Pulmonary artery endothelial cell (primary cell): ENCODE data around the gene NEU1. TPM values are rescaled to one million over a fixed set of nuclear protein-coding genes. Genes with fewer than 3 reads are reported as not detected.
"Not testable (repeated sequence)": the region's sequence is repeated elsewhere in the genome, so short reads cannot be mapped to it uniquely, and the experiment has no call there.

Source experiments
- DNase-seq: peaks from one replicate; pipeline ENCODE4 v3.0.0-alpha.2; 2011; ENCODE audit warnings: low read depth, low spot score
- total RNA-seq: library from RNA; depleted of rRNA; stranded (reverse); fragments of >200 nt; gene quantifications from 2 replicates; pipeline ENCODE4 v1.2.3, GENCODE V29; 2014

NEU1 gene
- total RNA-seq, 1 donor from 2014 or later: 54.3 TPM

DNA sequence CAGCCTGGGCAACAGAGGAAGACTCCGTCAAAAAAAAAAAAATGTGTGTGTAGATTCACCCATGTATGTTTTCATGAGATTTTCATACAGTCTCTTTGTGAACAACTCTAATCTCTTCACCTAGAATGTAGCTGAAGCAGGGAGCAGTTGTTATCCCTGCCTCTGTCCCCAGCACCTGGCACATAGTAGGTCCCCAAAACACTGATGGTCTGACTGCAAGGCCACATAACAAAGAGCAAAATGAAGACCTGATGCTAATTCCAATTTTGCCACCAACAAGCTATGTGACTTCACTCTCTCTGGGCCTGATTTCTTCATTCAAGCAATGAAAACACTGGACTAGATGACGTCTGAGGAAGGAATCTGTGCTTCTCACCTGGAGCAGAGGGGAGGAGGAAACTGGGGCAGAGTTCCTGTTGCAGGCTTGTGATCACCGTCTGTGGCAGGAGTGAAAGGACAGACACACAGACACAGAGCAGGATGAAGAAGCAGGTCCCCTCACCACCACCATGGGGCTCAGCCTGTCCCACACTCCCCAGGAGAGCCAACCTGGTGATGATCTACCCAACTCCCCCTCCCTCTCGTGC is 11.6 kb upstream of the NEU1 start:
- DNase-seq: no peak

- no peak for DNase-seq
Observed at GRCh38 chr6:31871046-31871659, 8.5 kb upstream of the NEU1 start.

GRCh38 chr6:31870385-31870921 is 7.8 kb upstream of the NEU1 start:
- no peak for DNase-seq

GRCh38 chr6:31869343-31869742 is 6.7 kb upstream of the NEU1 start:
- no peak for DNase-seq

DNA sequence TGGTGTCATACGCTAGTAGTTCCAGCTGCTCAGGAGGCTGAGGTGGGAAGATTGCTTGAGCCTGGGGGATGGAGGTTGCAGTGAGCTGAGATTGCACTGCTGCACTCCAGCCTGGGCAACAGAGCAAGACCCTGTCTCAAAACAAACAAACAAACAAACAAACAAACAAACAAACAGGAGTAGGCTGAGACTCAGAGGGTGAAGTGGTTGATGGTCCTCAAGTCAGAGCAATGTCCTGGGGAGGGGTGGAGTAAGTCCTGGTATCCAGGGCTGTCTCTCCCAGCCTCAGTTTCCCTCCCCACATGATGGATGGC is 6.0 kb upstream of the NEU1 start:
- DNase-seq: not testable (repeated sequence)

- no peak for DNase-seq
Observed at GRCh38 chr6:31865205-31866118, 2.8 kb upstream of the NEU1 start.

DNA sequence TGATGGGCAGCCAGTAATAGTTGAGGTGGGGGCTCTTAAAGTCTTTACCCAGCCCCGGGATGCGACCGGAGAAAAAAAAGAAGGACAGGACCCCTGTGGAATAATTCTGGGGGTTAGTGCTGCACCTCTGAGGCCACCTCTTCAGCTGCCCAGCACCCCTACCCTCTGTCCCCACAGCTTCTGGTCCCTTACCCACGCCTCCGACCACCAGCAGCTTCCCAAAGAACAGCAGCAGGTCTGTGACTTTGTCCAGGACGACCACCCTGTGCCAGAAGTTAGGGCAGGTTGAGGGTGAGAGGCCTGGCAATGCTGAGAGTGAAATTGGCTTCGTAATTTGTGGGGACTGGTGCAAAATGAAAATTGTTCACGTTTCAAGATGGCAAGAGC is 2.2 kb upstream of the NEU1 start:
- no peak for DNase-seq

GRCh38 chr6:31864123-31864562 is 1.5 kb upstream of the NEU1 start:
- not testable (repeated sequence) for DNase-seq

DNA sequence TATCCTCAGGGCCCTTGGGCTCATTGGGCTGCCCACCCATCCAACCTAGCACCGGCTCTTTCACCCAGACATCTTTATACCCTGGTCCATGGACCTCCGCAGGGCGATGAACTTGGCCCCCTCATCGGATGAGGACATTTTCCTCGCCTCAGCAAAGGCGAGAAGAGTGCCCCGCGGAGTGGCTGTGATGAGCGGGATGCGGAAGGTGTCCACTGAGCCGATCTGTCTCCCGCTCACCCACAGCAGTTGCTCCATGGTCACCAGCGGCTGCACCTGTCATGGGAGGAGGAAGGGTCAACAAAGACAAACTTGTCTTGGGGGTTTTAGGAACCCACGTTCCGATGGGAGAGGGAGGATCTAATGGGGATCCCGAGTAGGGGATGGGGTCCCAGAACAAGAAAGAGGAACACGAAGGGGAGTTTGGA is 690 bp downstream of the NEU1 start:
- DNase-seq: no peak

GRCh38 chr6:31861150-31861549 is 1.5 kb downstream of the NEU1 start:
- no peak for DNase-seq

GRCh38 chr6:31860349-31860748 is 2.3 kb downstream of the NEU1 start:
- no peak for DNase-seq

DNA sequence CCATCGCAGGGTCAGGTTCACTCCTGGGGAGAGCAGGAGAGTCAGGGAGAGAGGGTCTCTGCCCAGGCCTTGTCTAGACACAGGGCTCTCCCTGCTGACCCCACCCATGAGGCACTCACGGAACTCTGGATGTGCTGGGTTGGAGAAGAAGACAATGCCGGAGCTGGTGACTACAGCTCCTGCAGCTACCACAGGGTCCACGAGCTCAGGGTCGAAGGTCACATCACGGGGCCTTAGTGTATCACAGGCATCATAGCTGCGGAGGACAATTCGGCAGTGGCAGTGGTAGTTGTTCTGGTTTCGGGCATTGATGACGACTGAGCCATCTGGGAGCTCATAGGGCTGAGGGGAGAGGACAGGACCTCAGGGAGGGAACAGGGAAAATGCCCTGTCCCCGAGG is 2.7 kb downstream of the NEU1 start:
- no peak for DNase-seq

- DNase-seq: no peak
Observed at GRCh38 chr6:31858707-31859106, 3.9 kb downstream of the NEU1 start.

DNA sequence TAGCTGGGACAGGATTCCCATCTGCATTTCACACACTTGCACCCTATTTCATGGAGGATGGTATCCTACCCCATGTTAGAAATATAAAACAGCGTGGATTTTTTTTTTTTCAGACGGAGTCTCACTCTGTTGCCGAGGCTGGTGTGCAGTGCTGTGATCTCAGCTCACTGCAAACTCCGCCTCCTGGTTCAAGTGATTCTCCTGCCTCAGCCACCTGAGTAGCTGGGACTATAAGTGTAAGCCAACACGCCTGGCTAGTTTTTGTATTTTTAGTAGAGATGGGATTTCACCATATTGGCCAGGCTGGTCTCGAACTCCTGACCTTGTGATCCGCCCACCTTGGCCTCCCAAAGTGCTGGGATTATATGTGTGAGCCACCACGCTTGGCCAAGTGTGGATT is 4.8 kb downstream of the NEU1 start:
- not testable (repeated sequence) for DNase-seq

DNA sequence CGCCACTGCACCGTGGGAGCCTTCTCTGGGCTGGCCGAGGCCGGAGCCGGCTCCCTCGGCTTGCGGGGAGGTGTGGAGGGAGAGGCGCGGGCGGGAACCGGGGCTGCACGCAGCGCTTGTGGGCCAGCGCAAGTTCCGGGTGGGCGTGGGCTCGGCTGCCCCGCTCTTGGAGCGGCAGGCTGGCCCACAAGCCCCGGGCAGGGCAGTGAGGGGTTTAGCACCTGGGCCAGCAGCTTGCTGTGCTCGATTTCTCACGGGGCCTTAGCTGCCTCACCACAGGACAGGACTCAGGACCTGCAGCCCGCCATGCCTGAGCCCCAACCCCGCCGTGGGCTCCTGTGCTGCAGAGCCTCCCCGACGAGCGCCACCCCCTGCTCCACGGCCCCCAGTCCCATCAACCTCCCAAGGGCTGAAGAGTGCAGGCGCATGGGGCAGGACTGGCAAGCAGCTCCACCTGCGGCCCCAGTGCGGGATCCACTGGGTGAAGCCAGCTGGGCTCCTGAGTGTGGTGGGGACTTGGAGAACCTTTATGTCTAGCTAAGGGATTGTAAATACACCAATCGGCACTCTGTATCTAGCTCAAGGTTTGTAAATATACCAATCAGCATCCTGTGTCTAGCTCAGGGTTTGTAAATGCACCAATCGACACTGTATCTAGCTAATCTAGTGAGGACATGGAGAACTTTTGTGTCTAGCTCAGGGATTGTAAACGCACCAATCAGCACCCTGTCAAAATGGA is 10.5 kb downstream of the NEU1 start:
- not testable (repeated sequence) for DNase-seq

GRCh38 chr6:31851485-31851832 is 11.2 kb downstream of the NEU1 start:
- DNase-seq: no peak

DNA sequence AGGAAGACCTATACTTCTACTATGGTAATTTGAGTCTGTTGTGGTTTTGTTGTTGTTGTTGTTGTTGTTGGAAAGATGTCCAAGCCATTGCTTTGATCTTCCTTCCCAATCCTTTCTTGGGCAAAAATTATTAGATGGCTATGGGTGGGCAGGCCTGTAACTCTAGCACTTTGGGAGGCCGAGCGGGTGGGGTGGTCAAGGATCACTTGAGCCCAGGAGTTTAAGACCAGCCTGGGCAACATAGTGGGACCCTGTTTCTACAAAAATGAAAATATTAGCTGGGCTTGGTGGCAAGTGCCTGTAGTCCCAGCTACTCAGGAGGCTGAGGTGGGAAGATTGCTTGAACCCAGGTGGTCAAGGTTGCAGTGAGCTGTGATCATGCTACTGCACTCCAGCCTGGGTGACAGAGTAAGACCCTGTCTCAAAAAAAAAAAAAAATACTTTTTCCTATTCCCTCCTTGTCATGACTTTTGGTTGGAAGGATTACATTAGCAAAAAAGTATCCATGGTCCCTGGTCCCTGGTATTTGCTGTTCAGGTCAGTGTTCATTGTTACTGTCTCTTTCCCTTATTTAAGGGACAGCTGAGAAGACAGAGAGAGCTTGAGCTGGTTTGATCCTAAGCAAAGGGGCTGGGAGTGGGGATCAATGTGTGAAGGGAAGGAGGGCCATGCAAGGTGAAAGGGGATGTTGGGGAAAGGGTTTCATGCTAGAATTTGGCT is 11.7 kb downstream of the NEU1 start:
- no peak for DNase-seq

- no peak for DNase-seq
Observed at GRCh38 chr6:31847276-31847978, 15.2 kb downstream of the NEU1 start.

- DNase-seq: no peak
Observed at GRCh38 chr6:31844507-31844906, 18.1 kb downstream of the NEU1 start.

DNA sequence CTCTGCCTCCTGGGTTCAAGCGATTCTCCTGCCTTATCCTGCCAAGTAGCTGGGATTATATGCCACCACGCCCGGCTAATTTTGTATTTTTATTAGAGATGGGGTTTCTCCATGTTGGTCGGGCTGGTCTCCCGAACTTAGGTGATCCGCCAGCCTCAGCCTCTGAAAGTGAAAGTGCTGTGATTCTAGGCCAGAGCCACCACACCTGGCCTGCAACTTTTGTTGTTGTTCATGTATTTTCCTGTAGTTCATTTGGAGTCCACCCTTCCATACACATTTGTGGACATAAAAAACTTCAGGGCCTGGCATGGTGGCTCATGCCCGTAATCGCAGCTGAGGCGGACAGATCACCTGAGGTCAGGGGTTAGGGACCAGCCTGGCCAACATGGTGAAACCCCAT is 20.6 kb downstream of the NEU1 start:
- no peak for DNase-seq

DNA sequence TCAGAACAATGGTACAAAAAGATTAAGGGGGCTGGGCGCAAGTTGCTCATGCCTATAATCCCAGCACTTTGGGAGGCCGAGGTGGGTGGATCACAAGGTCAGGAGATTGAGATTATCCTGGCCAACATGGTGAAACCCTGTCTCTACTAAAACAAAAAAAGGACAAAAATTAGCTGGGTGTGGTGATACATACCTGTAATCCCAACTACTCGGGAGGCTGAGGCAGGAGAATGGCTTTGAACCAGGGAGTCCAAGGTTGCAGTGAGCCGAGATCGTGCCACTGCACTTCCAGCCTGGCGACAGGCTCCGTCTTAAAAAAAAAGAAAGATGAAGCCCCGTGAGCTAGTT is 22.9 kb downstream of the NEU1 start:
- not testable (repeated sequence) for DNase-seq
